ENCODE measurements around the gene GGNBP2.
A peak's percentile ranks its signal among the peaks of the same experiment; 100 is the strongest.
"Not testable (repeated sequence)": the region's sequence is repeated elsewhere in the genome, so short reads cannot be mapped to it uniquely, and the experiment has no call there.

The GGNBP2 gene

GRCh38 chr17:36602030-36602748 is 57.5 kb downstream of the GGNBP2 start:
- no peak for DNase-seq (ENCODE audit: low read depth)

- peak; percentile 69 for DNase-seq (ENCODE audit: low read depth)
Measured at GRCh38 chr17:36602924-36603384, 58.2 kb downstream of the GGNBP2 start.

GRCh38 chr17:36605028-36605427 is 60.3 kb downstream of the GGNBP2 start:
- DNase-seq (ENCODE audit: low read depth), result not testable (repeated sequence)

GRCh38 chr17:36608280-36608679 is 63.6 kb downstream of the GGNBP2 start:
- no peak for DNase-seq (ENCODE audit: low read depth)

- no peak for DNase-seq (ENCODE audit: low read depth)
Measured at GRCh38 chr17:36608794-36609497, 64.2 kb downstream of the GGNBP2 start.

GRCh38 chr17:36609498-36609862 is 64.8 kb downstream of the GGNBP2 start:
- no peak for DNase-seq (ENCODE audit: low read depth)

GRCh38 chr17:36610474-36610873 is 65.8 kb downstream of the GGNBP2 start:
- no peak for DNase-seq (ENCODE audit: low read depth)

GRCh38 chr17:36611345-36612072 is 66.8 kb downstream of the GGNBP2 start:
- DNase-seq (ENCODE audit: low read depth), result no peak

GRCh38 chr17:36612323-36612722 is 67.6 kb downstream of the GGNBP2 start:
- no peak for DNase-seq (ENCODE audit: low read depth)

GRCh38 chr17:36613155-36613554 is 68.4 kb downstream of the GGNBP2 start:
- no peak for DNase-seq (ENCODE audit: low read depth)

- DNase-seq (ENCODE audit: low read depth), result no peak
Measured at GRCh38 chr17:36614081-36614480, 69.4 kb downstream of the GGNBP2 start.

GRCh38 chr17:36614933-36615332 is 70.2 kb downstream of the GGNBP2 start:
- no peak for DNase-seq (ENCODE audit: low read depth)

- no peak for DNase-seq (ENCODE audit: low read depth)
Measured at GRCh38 chr17:36616061-36617029, 71.6 kb downstream of the GGNBP2 start.

- DNase-seq (ENCODE audit: low read depth), result no peak
Measured at GRCh38 chr17:36617773-36618172, 73.1 kb downstream of the GGNBP2 start.

GRCh38 chr17:36623281-36623680 is 78.6 kb downstream of the GGNBP2 start:
- no peak for DNase-seq (ENCODE audit: low read depth)

- DNase-seq (ENCODE audit: low read depth), result no peak
Measured at GRCh38 chr17:36625188-36625587, 80.5 kb downstream of the GGNBP2 start.

- DNase-seq (ENCODE audit: low read depth), result no peak
Measured at GRCh38 chr17:36627101-36627500, 82.4 kb downstream of the GGNBP2 start.

- no peak for DNase-seq (ENCODE audit: low read depth)
Measured at GRCh38 chr17:36628576-36628975, 83.9 kb downstream of the GGNBP2 start.

- DNase-seq (ENCODE audit: low read depth), result peak; percentile 58
Measured at GRCh38 chr17:36629252-36629847, 84.6 kb downstream of the GGNBP2 start.

- DNase-seq (ENCODE audit: low read depth), result no peak
Measured at GRCh38 chr17:36629970-36630502, 85.3 kb downstream of the GGNBP2 start.

- DNase-seq (ENCODE audit: low read depth), result no peak
Measured at GRCh38 chr17:36631022-36631421, 86.3 kb downstream of the GGNBP2 start.
